ENCODE data around the gene BAIAP2. TPM values are rescaled to one million over a fixed set of nuclear protein-coding genes. Genes with fewer than 3 reads are reported as not detected.

BAIAP2 gene
- total RNA-seq, 1 donor: 27.5 TPM

GRCh38 chr17:81119223-81120148 lies 84.5 kb downstream of the BAIAP2 start:
- TF ChIP-seq CTCF (IDR thresholded peaks at IDR 0.05; ENCODE audit: insufficient read depth, low read length): peak; percentile 22
- peak overlapping the region; percentile 71 for H3K4me3 ChIP-seq (ENCODE audit: low read depth, low read length)
- DNase-seq (ENCODE audit: low read depth): peak; percentile 93

- no peak for TF ChIP-seq CTCF (IDR thresholded peaks at IDR 0.05; ENCODE audit: insufficient read depth, low read length)
- H3K4me3 ChIP-seq (ENCODE audit: low read depth, low read length): peak overlapping the region; percentile 17
- no peak for DNase-seq (ENCODE audit: low read depth)
Observed at GRCh38 chr17:81120149-81120484, 85.2 kb downstream of the BAIAP2 start.

GRCh38 chr17:81120695-81121621 lies 86.0 kb downstream of the BAIAP2 start:
- no peak for DNase-seq (ENCODE audit: low read depth)
- no peak for TF ChIP-seq CTCF (IDR thresholded peaks at IDR 0.05; ENCODE audit: insufficient read depth, low read length)
- H3K4me3 ChIP-seq (ENCODE audit: low read depth, low read length): no peak overlapping the region

GRCh38 chr17:81121841-81122733 lies 87.1 kb downstream of the BAIAP2 start:
- no peak for DNase-seq (ENCODE audit: low read depth)
- no peak for TF ChIP-seq CTCF (IDR thresholded peaks at IDR 0.05; ENCODE audit: insufficient read depth, low read length)

GRCh38 chr17:81123052-81124048 lies 88.4 kb downstream of the BAIAP2 start:
- no peak overlapping the region for H3K4me3 ChIP-seq (ENCODE audit: low read depth, low read length)
- DNase-seq (ENCODE audit: low read depth): no peak
- TF ChIP-seq CTCF (IDR thresholded peaks at IDR 0.05; ENCODE audit: insufficient read depth, low read length): no peak

More at GRCh38 chr17:81121841-81122733, 87.1 kb downstream of the BAIAP2 start:
- no peak overlapping the region for H3K4me3 ChIP-seq (ENCODE audit: low read depth, low read length)

Data from fibroblast of the aortic adventitia (primary cell).